Stimulated activated CD4-positive, alpha-beta T cell treated with anti-CD3 and anti-CD28 coated beads, Interleukin-4, amount 100 ng/mL, for 24 hours (primary cell): ENCODE results near the gene SEMA5B.

Source experiments
- DNase-seq: peaks from one replicate; pipeline ENCODE4 v3.0.0-alpha.2; 2020

The SEMA5B gene

DNA sequence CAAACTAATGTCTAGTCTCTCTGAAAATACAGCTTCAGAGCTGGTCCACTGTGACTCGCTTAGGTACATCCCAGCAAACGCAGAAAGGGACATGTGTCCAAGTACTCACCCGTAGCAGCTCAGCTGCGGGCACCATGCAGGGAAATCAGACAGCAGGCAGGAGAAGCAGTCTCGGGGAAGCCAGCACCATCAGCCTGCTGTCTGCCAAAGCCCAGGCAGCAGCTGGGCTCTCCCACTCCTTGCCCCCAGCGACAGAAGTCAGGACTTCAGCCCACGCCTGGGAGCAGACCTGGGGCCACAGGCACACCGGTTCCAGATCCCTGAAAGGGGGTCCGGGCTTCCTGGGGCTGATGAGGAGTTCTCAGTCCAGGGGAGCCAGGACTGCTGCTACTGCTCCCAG, 34.9 kb downstream of the SEMA5B start:
- no peak for DNase-seq

DNA sequence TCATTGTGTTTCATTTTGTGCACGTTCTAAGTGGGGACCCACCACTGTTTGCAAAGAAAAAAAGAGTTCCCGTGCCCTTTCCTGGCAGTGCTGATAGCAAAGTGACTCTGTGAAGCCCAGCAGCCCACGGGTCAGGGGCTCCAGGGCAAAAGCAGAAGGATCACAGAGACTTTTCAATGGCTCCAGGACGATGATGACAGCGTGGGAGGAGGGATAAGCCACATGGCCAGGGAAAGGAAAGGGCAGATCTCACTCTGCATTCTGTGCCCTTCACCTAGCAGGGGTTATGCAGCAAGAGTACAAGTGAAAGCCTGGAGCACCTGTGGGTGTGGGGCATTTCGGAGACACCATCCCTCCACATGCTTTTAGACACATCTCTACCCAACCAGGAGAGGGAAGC, 35.4 kb downstream of the SEMA5B start:
- DNase-seq, result no peak

DNA sequence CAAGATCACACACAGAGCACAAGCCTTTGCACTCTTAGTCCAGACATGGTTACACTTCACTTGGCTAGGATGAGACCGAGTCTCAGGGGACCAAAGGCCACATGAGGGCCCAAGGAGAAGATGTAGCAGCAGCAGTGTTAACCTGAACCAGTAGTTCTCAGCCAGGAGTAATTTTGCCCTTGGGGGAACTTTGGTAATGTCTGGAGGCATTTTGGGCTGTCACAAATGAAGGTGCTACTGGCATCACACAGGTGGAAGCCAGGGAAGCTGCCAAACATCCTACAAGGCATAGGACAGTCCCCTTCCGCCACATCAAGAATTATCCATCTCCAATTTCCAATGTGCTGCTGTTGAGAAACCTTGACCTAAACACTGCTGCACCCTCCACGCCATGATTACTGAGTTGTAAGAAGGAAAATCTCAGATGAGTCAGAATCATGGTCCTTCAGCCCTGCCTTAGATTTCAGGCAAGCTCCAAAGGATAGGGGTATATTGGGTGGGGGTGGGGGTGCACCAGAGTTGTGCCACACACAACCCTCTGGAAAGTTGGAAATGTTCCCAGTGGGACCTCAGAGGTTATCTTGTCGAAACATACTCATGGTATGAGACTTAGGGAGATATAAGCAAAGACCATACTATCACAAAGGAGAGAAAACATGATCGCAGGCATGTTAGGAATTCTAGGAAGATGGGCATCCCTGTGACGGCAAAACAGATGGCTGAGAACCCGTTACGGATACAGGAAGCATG, 36.2 kb downstream of the SEMA5B start:
- no peak for DNase-seq

DNA sequence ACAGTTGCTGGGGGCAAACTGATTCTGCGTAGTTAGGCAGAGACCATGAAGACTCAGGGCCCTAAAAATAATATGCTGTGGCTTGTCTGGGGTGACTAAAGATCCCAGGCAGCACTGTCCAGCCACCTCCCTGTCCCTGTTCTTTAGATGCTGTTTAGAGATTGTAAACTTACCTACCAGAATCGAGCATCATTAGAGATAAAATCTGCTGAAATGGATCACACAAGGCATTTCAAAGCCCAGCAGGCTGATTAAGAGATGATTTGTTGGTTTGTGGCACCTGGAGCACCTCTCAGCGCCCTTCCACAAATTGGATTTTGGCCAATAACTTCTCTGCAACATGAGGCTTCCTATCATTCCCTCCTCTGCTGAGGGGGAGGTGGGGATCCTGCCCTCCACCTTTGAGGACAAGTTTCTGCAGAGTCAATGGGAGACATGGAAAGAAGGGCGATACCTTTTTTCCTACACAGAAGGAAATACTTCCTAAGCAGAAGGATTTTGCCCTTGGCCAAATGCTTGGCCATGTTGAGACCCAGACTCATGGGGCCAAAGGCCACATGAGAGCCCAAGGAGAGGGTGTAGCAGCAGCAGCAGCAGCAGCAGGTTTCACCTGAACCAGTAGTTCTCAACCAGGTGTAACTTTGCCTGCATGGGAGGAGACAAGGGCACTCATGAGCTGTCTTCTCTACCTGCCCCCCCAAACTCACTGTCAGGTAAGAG, 37.5 kb downstream of the SEMA5B start:
- DNase-seq, result no peak

DNA sequence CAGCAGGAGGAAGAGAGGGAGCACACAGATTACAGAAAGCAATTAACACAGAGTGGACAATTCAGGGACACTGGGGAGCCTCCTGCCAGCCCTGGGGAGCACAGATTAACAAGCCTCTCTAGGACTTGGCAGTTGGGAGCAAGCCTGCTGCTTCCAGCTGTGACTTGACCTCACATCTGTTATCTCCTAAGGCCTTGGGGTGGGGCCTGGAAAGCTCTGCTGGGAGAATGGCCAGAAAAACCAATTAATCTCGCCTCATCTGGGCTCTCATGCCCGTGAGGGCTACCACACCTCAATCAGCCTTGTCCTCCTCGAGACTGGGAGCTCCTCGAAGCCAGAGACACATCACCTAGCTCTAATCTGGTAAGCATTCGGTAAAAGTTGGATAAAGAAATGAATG, 39.1 kb downstream of the SEMA5B start:
- no peak for DNase-seq

DNA sequence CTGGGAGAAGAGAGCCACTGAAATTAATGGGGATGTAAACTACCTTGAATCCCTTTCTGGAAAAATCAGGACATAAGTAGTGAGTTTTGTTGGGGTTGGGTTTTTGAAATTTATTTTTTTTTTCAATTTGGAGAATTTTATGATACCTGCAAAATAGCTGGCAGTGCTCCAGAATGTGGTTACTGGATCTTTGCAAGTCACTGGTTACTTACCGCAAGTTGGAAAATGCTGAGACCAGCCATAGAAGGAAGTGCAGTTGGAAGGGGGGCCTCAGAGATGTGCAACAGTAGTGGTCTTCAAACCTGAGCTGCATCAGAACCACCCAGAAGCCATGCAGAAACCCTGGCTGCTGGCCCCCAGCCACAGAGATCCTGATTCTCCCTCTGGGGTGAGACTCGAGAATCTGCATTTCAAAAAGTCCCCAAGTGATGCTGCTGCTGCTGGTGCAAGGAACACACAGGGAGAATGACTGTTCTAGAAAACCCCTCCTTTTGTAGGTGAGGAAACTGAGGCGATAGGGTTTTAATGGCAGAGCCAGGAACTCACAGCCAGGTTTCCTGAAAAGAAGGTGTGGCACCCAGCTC, 39.7 kb downstream of the SEMA5B start:
- DNase-seq, result no peak

DNA sequence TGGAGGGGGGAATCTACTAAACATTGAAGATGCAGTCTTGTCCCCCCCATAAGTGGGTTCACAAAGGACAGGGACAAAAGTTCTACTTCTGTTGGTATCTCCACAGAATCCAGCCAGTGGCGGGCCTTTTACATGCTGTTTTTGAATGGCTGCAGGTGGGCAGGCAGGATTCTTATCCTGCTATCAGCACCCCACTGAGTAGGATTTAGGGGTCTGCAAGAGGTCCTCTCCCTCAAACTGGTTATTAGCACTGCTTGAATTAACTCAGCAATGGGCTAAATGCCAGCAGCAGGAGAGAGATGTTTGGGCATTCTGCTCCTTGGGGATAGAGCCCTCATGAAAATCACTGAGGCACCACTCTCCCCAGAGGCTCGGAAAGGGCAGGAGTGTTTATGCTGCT, 40.3 kb downstream of the SEMA5B start:
- DNase-seq, result no peak

DNA sequence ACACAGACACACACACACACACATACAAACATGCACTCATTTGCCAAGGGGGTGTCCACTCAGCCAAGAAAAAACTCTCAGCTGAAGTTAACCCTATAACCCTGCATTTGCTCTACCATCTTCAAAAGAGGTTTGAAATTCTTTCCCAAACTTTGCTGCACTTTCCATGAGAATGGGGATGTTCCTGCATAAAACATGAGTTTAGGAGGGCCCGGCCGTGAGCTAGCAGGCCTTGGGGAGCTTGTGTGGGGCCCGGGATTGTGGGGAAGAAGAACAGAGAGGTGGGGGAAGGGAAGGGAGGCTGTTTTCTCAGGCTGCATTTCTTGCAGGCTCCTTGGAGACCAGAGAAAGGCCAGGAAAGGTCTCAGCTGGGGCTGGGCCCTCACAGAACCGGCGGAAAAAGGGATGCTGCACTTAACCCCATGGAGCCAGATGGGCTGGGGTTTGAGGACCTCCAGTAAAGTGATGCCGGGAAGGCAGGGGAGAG, 40.8 kb downstream of the SEMA5B start:
- DNase-seq, result no peak

DNA sequence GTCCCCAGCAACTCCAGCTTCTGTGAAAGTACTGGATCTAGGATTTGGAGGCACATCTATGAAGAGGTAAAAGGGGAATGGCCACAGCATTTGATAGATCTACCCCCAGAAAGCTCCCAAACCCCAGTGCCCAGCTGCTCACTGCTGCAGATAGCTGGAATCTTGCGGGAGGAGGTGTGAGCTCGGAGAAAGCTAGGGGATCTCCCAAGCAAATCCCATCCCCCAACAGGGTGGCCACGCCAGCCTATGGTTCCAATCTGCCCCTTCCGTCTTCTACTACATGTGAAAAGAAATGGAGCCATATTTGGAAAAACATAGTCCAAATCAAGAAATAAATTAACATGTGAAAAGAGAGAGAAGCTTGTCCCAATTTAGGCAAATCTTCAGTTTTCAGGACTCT, 42.0 kb downstream of the SEMA5B start:
- no peak for DNase-seq

DNA sequence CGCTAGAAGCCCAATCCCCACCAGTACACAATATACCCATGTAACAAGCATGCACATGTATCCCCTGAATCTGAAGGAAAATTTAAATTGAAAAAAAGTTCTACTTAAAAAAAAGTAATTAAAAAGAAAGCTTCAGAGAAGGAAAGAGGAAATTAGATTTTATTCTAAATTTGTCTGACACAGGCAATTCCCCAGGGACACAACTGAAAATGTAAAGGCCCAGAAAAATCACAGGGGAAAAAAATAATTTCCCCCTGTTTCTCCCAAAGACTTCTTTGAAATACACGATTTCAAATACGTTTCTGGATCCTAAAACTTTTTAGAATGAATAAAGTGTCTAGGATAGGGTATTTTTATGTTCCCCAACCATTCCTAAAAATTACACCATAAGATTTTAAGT, 42.9 kb downstream of the SEMA5B start:
- DNase-seq, result no peak

DNA sequence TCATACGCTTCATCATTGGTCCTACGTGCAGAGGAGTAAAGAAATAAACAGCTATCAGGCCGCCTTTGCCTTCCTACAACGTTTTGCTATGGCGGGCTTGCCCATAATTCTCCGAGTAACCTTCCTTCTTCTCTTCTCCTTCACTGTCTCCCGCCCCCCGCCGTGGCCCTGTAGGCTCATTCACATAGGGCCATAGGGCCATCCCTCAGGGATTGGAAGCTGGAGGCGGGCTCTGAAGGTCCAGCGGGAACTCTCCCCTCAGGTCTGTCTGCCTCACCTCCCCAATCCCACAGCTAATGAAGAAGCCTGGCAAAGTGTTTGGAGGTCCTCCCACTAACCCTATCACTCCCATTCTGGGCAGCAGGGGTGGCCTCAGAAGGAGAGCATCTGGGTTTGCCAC, 43.6 kb downstream of the SEMA5B start:
- no peak for DNase-seq

DNA sequence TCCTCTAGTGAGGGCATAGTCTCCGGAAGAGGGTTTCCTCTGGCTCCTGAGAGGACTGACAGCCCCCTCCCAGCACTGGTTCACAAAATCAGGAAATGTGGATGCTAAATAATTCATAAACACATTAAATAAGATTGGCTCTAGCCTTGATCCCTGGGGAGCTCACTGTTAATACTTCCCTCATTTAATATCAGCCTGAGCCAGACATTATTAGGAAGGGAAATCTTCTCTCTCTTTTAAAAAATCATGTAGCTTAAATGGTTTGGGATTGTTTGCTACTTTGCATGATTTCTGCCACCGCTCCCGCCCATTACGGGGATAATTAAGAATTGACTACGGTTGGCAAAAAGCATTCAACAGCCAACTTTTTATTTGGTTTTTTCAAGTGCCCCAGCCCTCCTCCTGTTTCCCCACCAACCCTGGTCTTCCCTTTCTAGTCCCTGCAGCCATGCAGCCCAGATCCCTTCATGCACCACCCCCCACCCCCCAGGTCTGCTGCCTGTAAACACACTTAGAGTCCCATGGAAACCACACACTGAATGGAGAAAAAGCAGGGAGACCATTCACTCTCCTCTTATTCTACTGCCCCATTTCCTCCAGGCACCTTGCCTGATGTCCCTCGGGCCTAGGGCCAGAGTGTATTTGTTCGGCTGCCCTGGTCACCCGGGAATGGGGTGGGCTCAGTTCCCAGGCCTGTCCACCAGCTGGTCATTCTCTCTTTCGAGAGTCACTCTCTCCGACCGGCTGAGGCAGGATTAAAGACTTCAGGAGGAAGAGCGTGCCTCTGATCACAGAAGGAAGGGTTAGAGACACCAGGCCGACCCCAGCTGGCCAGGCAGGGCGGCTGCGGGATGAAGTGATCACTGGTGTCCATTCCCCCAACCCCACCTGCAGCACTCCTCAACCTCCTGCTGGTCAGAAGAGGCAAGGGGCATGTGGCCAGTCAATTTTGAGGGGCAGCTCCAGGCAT, 45.1 kb downstream of the SEMA5B start:
- no peak for DNase-seq

DNA sequence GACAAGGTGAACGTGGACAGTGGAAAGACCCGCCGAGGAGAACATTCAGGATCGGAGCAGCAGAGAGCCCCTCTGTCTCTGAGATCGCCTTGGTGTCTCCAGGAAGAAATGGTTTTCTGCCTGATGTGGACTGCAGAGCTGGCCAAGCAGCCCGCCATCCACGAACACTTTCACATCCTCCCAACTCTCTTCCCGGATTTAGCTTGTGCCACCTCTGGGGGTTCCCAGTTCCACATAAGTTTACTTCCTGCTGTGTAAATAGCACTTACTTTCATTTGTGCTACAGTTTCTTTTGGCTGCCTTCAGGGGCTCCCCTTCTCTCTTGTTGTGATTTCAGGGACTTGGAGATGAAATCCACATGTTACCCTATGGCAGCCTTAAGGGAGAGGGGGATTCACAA, 48.4 kb downstream of the SEMA5B start:
- no peak for DNase-seq

DNA sequence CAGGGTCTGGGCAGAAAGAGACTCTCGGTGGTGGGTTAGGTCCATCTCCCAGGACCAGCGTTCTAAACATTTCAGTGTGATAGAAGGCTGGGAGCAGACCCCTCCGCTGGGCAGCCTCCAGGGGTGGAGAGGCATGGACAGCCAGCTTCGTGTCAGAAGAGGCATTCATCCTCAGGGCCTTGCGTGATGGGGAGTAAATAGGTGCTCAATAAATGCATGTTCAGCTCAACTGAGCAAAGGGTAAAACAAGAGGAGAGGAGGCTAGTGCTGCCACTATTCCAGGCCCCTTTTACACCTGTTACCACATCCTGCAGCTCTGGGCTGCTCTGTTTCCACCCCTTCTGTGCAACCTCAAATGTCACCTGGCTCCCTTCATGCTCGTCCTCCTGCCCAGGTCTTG, 49.0 kb downstream of the SEMA5B start:
- no peak for DNase-seq

DNA sequence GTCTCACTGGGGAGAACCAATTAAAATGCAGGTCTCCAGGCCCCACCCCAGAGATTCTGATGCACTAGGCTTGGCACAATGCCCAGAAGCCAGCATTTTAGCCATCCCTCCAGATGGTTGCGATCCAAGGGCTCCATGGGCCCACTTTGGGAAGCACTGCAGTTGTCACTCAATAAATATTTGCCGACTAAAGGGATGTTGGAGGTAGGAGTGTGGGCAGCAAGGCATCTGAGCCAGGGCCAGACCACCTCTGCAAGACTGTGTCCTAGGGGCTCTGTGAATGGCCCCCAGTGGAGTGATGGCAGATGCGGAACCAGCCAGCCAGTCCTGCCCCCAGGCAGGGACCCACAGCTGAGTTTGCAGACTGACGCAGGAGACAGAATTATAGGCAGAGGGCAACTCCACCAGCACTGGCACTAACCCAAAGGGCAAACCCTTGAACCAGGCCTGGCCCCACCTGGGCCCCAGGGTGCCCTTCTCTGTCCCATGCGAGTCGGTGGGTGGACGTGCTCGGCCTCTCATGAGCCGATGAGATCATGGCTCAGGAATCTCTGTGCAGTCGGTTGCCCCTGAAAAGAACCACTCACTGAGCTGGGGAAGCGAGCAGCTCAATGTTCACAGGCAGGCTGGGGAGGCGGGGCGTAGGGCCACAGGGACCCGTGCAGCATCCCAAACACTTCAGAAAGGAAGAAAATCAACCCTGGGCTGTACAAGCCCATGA, 49.7 kb downstream of the SEMA5B start:
- DNase-seq, result no peak

DNA sequence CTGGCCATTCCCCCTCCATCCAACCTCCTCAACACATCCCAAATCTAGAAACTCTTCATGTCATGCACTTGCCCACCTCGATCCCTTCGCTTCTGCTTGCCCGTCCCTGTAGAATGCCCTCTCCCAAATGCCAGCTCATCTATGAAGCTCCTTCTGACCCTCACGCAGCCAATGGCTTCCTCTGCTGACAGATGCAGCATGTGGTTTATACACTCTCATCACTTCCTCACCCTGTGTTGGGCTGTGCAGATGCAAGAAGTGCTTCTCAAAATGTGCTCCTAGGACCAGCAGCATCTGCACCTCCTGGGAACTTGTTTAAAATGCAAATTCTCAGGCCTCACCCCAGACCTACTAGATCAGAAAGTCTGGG, 51.7 kb downstream of the SEMA5B start:
- no peak for DNase-seq

DNA sequence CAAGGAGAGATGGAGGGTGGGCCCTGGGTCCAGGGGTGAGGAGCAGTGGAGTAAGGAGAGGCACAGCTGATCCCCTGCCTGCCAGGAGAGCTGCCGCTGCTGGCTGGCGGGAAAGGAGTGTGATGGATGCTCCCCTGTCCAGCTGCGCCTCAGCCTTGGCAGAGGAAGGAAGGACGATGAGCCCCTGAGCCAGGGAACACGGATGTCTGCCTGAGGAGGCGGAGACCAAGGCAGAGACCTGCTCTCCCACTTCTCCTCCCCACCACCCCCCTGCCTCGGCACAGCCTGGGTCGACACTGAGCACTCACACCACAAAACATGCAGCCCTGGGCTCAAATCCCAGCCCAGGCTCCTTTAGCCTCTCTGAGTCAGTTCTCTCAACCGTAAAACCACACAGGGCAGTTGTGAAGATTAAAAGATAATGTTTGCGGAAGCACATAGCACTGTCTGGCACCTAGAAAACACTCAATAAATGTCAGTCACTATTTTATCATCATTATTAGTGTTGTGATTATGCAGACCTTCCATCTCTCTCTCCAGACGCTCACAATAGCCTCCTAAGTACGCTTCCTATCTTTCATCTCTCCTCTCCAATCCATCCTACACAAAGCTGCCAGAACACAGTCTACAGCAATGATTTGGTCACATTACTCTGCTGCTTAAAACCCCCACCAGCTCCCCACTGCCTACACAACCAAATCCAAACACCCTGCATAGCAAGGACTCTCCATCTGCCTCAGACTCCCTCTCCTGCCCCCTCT, 52.2 kb downstream of the SEMA5B start:
- DNase-seq, result no peak

DNA sequence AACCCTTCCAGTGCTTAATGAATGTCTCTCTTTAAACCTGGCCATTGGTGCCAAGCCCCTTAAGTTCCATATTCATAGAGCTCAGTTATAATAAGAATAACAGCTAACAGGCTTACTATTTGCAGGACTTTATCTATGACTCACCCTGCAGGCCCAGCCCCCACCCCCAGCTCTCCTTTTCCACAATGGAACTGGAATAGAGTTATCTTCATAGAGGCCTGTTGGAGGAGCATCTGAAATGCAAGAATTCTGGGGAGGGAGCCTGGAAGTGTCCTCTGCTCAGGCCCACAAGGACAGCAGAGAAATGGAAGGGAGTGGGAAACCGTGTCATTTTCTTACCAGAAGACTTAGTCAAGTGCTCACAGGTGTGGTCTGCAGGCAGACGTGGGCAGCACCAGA, 52.8 kb downstream of the SEMA5B start:
- no peak for DNase-seq

DNA sequence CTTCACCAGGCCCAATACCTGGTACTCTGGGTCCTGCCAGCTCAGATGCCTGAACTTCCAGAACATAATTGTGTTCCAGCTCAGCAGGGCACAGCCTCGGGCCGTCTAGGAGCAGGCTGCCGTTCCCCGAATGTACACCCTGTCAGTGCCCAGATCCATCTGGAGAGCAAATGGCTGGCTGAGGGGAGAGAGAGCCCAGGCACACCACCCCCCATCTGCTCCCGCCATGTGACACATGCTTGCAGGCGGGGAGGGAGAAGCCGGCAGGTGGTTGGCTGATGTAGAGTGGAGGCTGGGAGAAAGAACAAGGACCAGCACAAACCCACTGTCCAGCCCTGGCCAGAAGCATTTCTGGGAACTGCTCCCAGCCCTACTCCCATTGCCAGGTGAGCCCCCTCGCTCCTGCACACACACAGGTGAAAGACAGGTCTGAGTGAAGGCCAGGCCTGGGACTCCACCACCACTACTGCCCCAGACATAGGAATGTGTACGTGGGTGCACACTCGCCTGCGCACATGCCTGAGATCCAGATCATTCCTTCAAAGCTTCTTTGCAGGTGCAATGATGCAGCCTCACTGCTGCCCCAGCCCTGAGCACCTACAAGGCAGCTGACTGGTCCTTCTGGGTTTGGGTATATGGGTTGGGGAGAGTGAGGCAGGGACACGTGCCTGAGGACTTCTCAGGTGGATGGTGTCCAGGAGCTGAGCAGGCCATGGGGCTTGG, 53.5 kb downstream of the SEMA5B start:
- no peak for DNase-seq

DNA sequence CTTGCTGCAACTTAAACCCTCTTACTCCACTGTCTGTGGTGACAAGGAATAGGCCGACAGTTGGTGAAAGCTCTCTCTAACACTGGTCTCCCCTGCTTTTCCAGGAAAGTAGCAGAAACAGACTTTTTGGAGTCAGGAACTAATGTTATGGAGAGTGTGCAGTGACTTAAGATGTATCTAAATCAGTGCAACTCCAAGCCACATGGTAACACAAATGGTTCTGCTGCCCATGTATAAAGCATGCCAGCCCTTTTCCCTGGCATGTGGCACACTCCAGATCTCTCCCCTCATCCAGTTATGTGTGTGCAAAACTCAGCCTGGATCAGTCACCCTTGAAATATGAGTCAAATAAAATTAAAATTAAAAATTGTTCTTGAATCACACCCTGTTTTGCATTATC, 55.4 kb downstream of the SEMA5B start:
- no peak for DNase-seq
